BLaER1 treated with 17β-estradiol and CSF1 and Interleukin-3, amounts not matched to agents 10 nM and 100 nM (cell line): ENCODE measurements around the gene SLCO4A1.

Experiments used
- H3K27ac ChIP-seq, 11 experiments: shearing (Covaris generic); formaldehyde crosslinking; 2 replicates each; pipeline ENCODE4 v1.8.1; 2022
- H3K27me3 ChIP-seq, 11 experiments: shearing (Covaris generic); formaldehyde crosslinking; 2 replicates each; pipeline ENCODE4 v1.8.1; 2022
- H3K36me3 ChIP-seq, 11 experiments: shearing (Covaris generic); formaldehyde crosslinking; 2 replicates each; pipeline ENCODE4 v1.8.1; 2022
- H3K4me1 ChIP-seq, 10 experiments: shearing (Covaris generic); formaldehyde crosslinking; 2 replicates each; pipeline ENCODE4 v1.8.1; 2022
- H3K4me2 ChIP-seq, 11 experiments: shearing (Covaris generic); formaldehyde crosslinking; 2 replicates each; pipeline ENCODE4 v1.8.1; 2022
- H3K4me3 ChIP-seq, 10 experiments: shearing (Covaris generic); formaldehyde crosslinking; 2 replicates each; pipeline ENCODE4 v1.8.1; 2022
- H3K9ac ChIP-seq, 11 experiments: shearing (Covaris generic); formaldehyde crosslinking; 2 replicates each; pipeline ENCODE4 v1.8.1; 2022
- H3K9me3 ChIP-seq, 11 experiments: shearing (Covaris generic); formaldehyde crosslinking; replicated peaks in 1 of 11; 2 replicates each; pipeline ENCODE4 v1.8.1; 2022
- H4K20me1 ChIP-seq, 11 experiments: shearing (Covaris generic); formaldehyde crosslinking; 2 replicates each; pipeline ENCODE4 v1.8.1; 2022
- Cebpa-rat ChIP-seq, 11 experiments: shearing (Covaris generic); IDR thresholded peaks; 2 replicates each; pipeline ENCODE4 v1.8.1; 2022

SLCO4A1 gene

GRCh38 chr20:62709537-62709905 is 67.2 kb downstream of the SLCO4A1 start:
- no peaks in the 10 kb centered on the region for H3K36me3 ChIP-seq
- peaks cover 30 to 63% (median 55%) of the 10 kb centered on the region in 10 experiments for H3K4me1 ChIP-seq
- no peak overlapping the region for H3K27ac ChIP-seq
- H3K4me3 ChIP-seq = peak overlapping the region in 1 of 10 experiments; percentile 72; a peak in 1 of 20 replicates
- peaks cover 0 to 2% (median 0%) of the 10 kb centered on the region in 11 experiments; a peak in 1 of 22 replicates for H3K9me3 ChIP-seq
- H3K4me2 ChIP-seq = peak overlapping the region in 4 of 11 experiments; percentile 93 to 97 (median 96); a peak in 6 of 22 replicates
- H4K20me1 ChIP-seq = peaks cover 0 to 25% (median 7%) of the 10 kb centered on the region in 11 experiments; a peak in 7 of 22 replicates
- no peak overlapping the region for H3K9ac ChIP-seq
- peaks cover 45 to 57% (median 50%) of the 10 kb centered on the region in 11 experiments for H3K27me3 ChIP-seq
- TF ChIP-seq Cebpa-rat (IDR thresholded peaks at IDR 0.05) = no peak

GRCh38 chr20:62710221-62710885 is 68.0 kb downstream of the SLCO4A1 start:
- Histone ChIP-seq H4K20me1 (peaks cover 0 to 25% (median 6%) of the 10 kb centered on the region in 11 experiments; a peak in 7 of 22 replicates), H3K4me1 (peaks cover 27 to 63% (median 57%) of the 10 kb centered on the region in 10 experiments; a peak in 19 of 20 replicates), H3K4me2 (peak overlapping the region in 8 of 11 experiments; percentile 1 to 50 (median 32); a peak in 8 of 22 replicates), H3K27me3 (peaks cover 45 to 63% (median 50%) of the 10 kb centered on the region in 11 experiments), H3K4me3 (no peak overlapping the region), H3K36me3 (no peaks in the 10 kb centered on the region), H3K9me3 (peaks cover 0 to 4% (median 0%) of the 10 kb centered on the region in 11 experiments; a peak in 1 of 22 replicates), H3K9ac (no peak overlapping the region), H3K27ac (no peak overlapping the region)
- no peak for TF ChIP-seq Cebpa-rat (IDR thresholded peaks at IDR 0.05)

- Histone ChIP-seq H3K9ac (no peak overlapping the region), H3K4me3 (no peak overlapping the region), H4K20me1 (peaks cover 0 to 25% (median 6%) of the 10 kb centered on the region in 11 experiments; a peak in 7 of 22 replicates), H3K4me1 (peaks cover 32 to 64% (median 57%) of the 10 kb centered on the region in 10 experiments), H3K27me3 (peaks cover 45 to 68% (median 50%) of the 10 kb centered on the region in 11 experiments), H3K36me3 (no peaks in the 10 kb centered on the region), H3K27ac (no peak overlapping the region), H3K9me3 (peaks cover 0 to 4% (median 0%) of the 10 kb centered on the region in 11 experiments; a peak in 1 of 22 replicates), H3K4me2 (peak overlapping the region in 9 of 11 experiments; percentile 1 to 50 (median 33); a peak in 12 of 22 replicates)
- TF ChIP-seq Cebpa-rat (IDR thresholded peaks at IDR 0.05) = no peak
Measured at GRCh38 chr20:62710886-62711702, 68.8 kb downstream of the SLCO4A1 start.

- Histone ChIP-seq H3K27ac (no peak overlapping the region), H3K4me1 (peaks cover 38 to 65% (median 57%) of the 10 kb centered on the region in 10 experiments), H3K4me3 (no peak overlapping the region), H3K36me3 (no peaks in the 10 kb centered on the region), H3K9ac (no peak overlapping the region), H3K27me3 (peaks cover 44 to 69% (median 45%) of the 10 kb centered on the region in 11 experiments), H3K4me2 (no peak overlapping the region), H4K20me1 (peaks cover 0 to 25% (median 6%) of the 10 kb centered on the region in 11 experiments; a peak in 7 of 22 replicates), H3K9me3 (peaks cover 0 to 4% (median 0%) of the 10 kb centered on the region in 11 experiments; a peak in 1 of 22 replicates)
- TF ChIP-seq Cebpa-rat (IDR thresholded peaks at IDR 0.05) = no peak
Measured at GRCh38 chr20:62711703-62712101, 69.4 kb downstream of the SLCO4A1 start.

- Histone ChIP-seq H3K36me3 (no peaks in the 10 kb centered on the region), H3K27me3 (peaks cover 35 to 66% (median 36%) of the 10 kb centered on the region in 11 experiments), H3K4me1 (peaks cover 41 to 65% (median 57%) of the 10 kb centered on the region in 10 experiments), H3K9me3 (peaks cover 0 to 4% (median 0%) of the 10 kb centered on the region in 11 experiments; a peak in 1 of 22 replicates), H3K4me2 (no peak overlapping the region), H3K9ac (no peak overlapping the region), H4K20me1 (peaks cover 0 to 24% (median 4%) of the 10 kb centered on the region in 11 experiments; a peak in 7 of 22 replicates), H3K27ac (no peak overlapping the region), H3K4me3 (no peak overlapping the region)
- no peak for TF ChIP-seq Cebpa-rat (IDR thresholded peaks at IDR 0.05)
Measured at GRCh38 chr20:62712606-62713005, 70.3 kb downstream of the SLCO4A1 start.

GRCh38 chr20:62714006-62714405 is 71.7 kb downstream of the SLCO4A1 start:
- TF ChIP-seq Cebpa-rat (IDR thresholded peaks at IDR 0.05) = no peak
- H3K9me3 ChIP-seq = peaks cover 0 to 4% (median 0%) of the 10 kb centered on the region in 11 experiments; a peak in 1 of 22 replicates
- peaks cover 21 to 52% (median 22%) of the 10 kb centered on the region in 11 experiments for H3K27me3 ChIP-seq
- no peaks in the 10 kb centered on the region for H3K36me3 ChIP-seq
- H3K4me2 ChIP-seq = peak overlapping the region in 9 of 11 experiments; percentile 69 to 90 (median 82); a peak in 15 of 22 replicates
- H3K4me3 ChIP-seq = no peak overlapping the region
- peaks cover 0 to 15% (median 0%) of the 10 kb centered on the region in 11 experiments; a peak in 6 of 22 replicates for H4K20me1 ChIP-seq
- no peak overlapping the region for H3K27ac ChIP-seq
- H3K4me1 ChIP-seq = peaks cover 27 to 53% (median 43%) of the 10 kb centered on the region in 10 experiments
- H3K9ac ChIP-seq = no peak overlapping the region

- Histone ChIP-seq H3K27me3 (peaks cover 13 to 44% (median 14%) of the 10 kb centered on the region in 11 experiments), H3K36me3 (no peaks in the 10 kb centered on the region), H3K4me3 (no peak overlapping the region), H3K9me3 (peaks cover 2 to 6% (median 5%) of the 10 kb centered on the region in 11 experiments; a peak in 21 of 22 replicates), H3K27ac (peak overlapping the region in 2 of 11 experiments; percentile 4 to 46; a peak in 3 of 22 replicates), H4K20me1 (peaks cover 0 to 7% (median 0%) of the 10 kb centered on the region in 11 experiments; a peak in 3 of 22 replicates), H3K4me1 (peaks cover 21 to 45% (median 40%) of the 10 kb centered on the region in 10 experiments), H3K4me2 (peak overlapping the region in 9 of 11 experiments; percentile 69 to 90 (median 82); a peak in 18 of 22 replicates), H3K9ac (no peak overlapping the region)
- peak in 4 of 11 experiments; percentile 11 to 51 (median 20); a peak in 3 of 22 replicates for TF ChIP-seq Cebpa-rat (IDR thresholded peaks at IDR 0.05)
Measured at GRCh38 chr20:62714799-62715198, 72.5 kb downstream of the SLCO4A1 start.

GRCh38 chr20:62715201-62715600 is 72.9 kb downstream of the SLCO4A1 start:
- no peak overlapping the region for H3K4me3 ChIP-seq
- no peak; a peak in 1 of 22 replicates for TF ChIP-seq Cebpa-rat (IDR thresholded peaks at IDR 0.05)
- H3K9ac ChIP-seq = peak overlapping the region in 1 of 11 experiments; percentile 40; a peak in 2 of 22 replicates
- peaks cover 0 to 3% (median 0%) of the 10 kb centered on the region in 11 experiments; a peak in 1 of 22 replicates for H4K20me1 ChIP-seq
- H3K4me1 ChIP-seq = peaks cover 21 to 45% (median 40%) of the 10 kb centered on the region in 10 experiments
- H3K27me3 ChIP-seq = peaks cover 9 to 40% (median 10%) of the 10 kb centered on the region in 11 experiments
- H3K4me2 ChIP-seq = peak overlapping the region in 9 of 11 experiments; percentile 69 to 90 (median 82); a peak in 18 of 22 replicates
- H3K36me3 ChIP-seq = no peaks in the 10 kb centered on the region
- peaks cover 6 to 10% (median 9%) of the 10 kb centered on the region in 11 experiments for H3K9me3 ChIP-seq
- peak overlapping the region in 3 of 11 experiments; percentile 4 to 46 (median 12); a peak in 3 of 22 replicates for H3K27ac ChIP-seq
